Right ventricle myocardium superior (tissue), 1 donor: ENCODE data around the gene UGT1A3. TPM values are rescaled to one million over a fixed set of nuclear protein-coding genes. Genes with fewer than 3 reads are reported as not detected.

Source experiments
- ATAC-seq: fragments of 200-7000 bp; cut with Tn5 transposase; one replicate; pipeline ENCODE4 v1.9.1; 2020; ENCODE audit warnings: mild to moderate bottlenecking; ENCODE audit not compliant: poor library complexity
- DNase-seq: peaks from one replicate; pipeline ENCODE4 v3.0.0-alpha.2; 2020
- intact Hi-C: fragments of 100-400 bp; cut with DNase I; formaldehyde crosslinking; loops from one replicate; pipeline ENCODE4 v1.11.2; 2022
- total RNA-seq: library from RNA; stranded (reverse); fragmentation: NEBNext Ultra II Directional; extraction: Animal tissue kit (Norgen Biotek cat#: 25700); gene quantifications from one replicate; pipeline ENCODE4 v1.2.1, GENCODE V29; 2021
- donor health status: DM: no; HTN: yes; CAD: no; lungs with severe emphysema.

UGT1A3 gene
- total RNA-seq, 1 donor from 2014 or later, result not detected

GRCh38 chr2:233789554-233789953 lies 60.7 kb downstream of the UGT1A3 start:
- ATAC-seq (no peak), DNase-seq (no peak)
- intact Hi-C loops, result no loop called here

GRCh38 chr2:233791151-233791882 lies 62.5 kb downstream of the UGT1A3 start:
- DNase-seq (no peak), ATAC-seq (no peak)
- intact Hi-C loops, result no loop called here

GRCh38 chr2:233791883-233792329 lies 63.1 kb downstream of the UGT1A3 start:
- no peak for DNase-seq
- ATAC-seq, result no peak
- intact Hi-C loops, result no loop called here

DNA sequence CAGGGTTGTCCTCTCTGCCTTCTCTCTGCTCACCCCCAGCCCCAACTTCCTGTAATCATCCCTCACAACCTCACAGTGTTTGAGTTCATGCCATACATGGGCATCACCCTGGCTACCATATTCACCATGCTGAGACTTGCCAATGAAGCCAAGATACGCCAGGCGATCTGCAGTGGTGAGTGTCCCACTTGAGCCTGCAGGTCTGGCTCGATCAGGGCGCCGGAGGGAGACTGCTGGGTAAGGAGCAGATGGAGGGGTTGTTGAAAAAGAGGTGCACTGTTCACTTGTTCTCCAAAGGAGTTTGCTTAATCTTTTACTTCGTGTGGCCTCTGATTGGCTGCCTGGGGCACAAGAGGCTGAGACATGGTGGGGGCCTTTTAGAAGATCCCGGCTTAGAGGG lies 63.9 kb downstream of the UGT1A3 start:
- ATAC-seq, result no peak

GRCh38 chr2:233793465-233794127 lies 64.8 kb downstream of the UGT1A3 start:
- intact Hi-C loops, result no loop called here
- ATAC-seq (no peak), DNase-seq (no peak)

More for the DNA sequence above, 63.9 kb downstream of the UGT1A3 start:
- no peak for DNase-seq
- intact Hi-C loops, result no loop called here

GRCh38 chr2:233794128-233794658 lies 65.4 kb downstream of the UGT1A3 start:
- ATAC-seq (no peak), DNase-seq (no peak)
- intact Hi-C loops, result no loop called here

DNA sequence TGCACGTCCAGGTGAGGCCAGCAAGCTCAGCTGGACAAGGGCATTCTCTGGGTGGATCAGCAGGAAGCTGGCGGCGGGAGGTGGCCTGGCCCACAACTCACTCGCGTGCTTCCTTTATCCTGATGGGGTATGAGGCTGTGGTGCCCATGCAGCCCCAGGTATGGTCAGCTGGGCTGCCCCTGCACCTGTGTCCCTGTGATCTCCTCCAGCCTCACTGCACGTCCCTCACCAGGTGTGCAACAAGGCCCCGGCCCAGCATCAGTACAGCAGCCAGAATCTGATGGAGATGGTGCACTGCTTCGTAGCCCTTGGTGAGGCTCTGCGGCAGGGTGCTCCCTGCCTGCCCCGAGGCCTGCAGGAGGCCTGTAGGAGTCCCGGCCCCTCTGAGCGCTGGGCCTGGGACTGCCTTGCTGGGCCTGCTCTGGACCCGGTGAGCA lies 66.9 kb downstream of the UGT1A3 start:
- DNase-seq, result no peak
- ATAC-seq, result no peak
- intact Hi-C loops, result no loop called here

GRCh38 chr2:233796254-233796653 lies 67.4 kb downstream of the UGT1A3 start:
- ATAC-seq (no peak), DNase-seq (no peak)
- intact Hi-C loops, result no loop called here

GRCh38 chr2:233798335-233799086 lies 69.7 kb downstream of the UGT1A3 start:
- intact Hi-C loops, result no loop called here
- DNase-seq, result no peak
- no peak for ATAC-seq

GRCh38 chr2:233799087-233799665 lies 70.3 kb downstream of the UGT1A3 start:
- intact Hi-C loops, result no loop called here
- DNase-seq (no peak), ATAC-seq (no peak)

DNA sequence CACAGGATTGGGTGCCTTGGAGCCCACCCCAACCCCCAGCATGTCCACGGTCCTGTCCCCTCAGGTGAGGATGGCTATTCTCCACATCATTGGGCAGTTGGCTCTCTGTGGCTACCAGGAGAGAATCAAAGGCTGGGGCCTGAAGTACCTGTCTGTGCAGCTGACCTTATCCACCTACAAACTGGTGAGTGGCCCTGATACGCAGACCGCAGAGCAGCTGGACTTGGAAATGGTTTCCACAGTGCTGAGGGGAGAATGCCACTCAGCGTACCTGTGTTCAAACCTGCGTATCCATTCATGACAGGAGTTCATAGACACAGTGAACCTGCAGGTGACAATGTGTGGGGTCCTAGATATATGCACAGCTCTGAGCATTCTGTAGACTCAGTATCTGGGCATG lies 70.9 kb downstream of the UGT1A3 start:
- DNase-seq (no peak), ATAC-seq (no peak)
- intact Hi-C loops, result no loop called here

DNA sequence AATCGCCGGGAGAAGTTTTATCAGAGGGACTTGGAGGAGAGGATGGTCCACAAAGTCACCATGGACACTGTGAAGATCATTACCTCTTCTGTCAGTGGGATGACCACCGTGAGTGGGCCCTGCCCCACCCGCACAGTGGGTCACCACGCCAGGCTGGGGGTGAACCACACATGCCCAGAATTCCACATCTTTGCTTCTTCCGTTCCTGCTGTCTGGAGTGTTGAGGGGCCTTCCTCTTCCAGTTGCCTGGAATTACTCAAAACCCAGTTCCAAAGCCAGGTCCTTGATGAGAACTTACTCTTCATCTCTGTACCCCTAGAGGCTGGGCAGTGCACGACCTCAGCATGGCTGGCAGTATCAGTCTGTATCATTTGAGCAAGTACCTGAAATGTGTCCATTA lies 71.4 kb downstream of the UGT1A3 start:
- intact Hi-C loops, result no loop called here
- DNase-seq (no peak), ATAC-seq (no peak)

DNA sequence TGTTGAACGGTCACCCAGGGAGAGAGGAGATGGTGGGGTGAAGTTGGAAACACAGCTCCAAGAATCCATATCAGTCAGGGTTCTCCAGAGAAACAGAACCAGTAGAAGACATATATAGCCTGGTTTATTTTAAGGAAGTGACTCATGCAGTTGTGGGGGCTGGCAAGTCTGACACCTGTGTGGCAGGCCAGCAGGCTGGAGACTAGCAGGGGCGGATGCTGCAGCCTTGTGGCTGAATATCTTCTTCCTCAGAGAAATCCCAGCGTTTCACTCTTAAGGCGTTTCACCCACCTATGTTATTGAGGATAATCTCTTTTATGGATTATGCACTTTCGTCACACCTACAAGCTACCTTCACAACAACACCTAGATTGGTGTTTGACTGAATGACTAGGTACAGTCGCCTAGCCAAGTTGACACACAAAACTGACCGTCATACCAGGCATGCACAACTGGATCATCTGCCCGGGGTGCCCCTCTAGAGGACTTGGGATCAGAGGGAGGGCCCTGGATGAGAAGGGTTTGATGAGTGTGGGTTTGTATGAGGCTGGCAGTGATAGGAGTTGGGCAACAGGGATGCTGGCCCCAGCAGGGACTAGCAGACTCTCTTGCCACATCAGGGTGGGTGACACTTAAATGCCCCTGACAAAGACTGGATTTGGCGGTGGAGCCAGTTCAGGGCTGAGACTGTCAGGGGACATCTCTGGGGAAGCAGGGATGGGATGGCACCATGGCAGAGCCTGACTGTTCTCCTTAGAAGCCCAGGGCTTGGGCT lies 72.7 kb downstream of the UGT1A3 start:
- intact Hi-C loops, result no loop called here
- no peak for DNase-seq
- ATAC-seq, result no peak

- no peak for DNase-seq
- no peak for ATAC-seq
- intact Hi-C loops, result no loop called here
These were observed 73.4 kb downstream of the UGT1A3 start for GRCh38 chr2:233802132-233802815.

- intact Hi-C loops, result no loop called here
- no peak for ATAC-seq
- DNase-seq, result no peak
These were observed 74.6 kb downstream of the UGT1A3 start for GRCh38 chr2:233803292-233803911.

DNA sequence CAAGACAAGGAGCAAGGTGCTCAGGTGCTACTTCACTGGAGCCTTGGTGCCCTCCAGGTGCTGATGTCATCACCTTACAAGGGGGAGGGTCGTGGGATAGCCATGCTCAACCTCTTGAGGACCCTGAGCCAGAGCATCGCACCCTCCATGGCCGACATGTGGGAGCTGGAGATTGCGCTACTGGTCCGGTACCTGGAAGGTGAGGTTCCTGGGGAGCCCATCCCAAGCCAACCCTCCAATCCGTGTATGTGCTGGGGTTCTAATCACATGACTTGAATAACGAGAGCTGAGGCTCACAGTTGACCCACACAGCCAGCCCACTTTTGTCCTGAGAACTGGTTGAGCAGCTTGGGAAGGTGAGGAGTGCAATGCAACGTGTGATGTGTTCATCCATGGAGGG lies 75.2 kb downstream of the UGT1A3 start:
- DNase-seq (no peak), ATAC-seq (no peak)
- intact Hi-C loops, result no loop called here

DNA sequence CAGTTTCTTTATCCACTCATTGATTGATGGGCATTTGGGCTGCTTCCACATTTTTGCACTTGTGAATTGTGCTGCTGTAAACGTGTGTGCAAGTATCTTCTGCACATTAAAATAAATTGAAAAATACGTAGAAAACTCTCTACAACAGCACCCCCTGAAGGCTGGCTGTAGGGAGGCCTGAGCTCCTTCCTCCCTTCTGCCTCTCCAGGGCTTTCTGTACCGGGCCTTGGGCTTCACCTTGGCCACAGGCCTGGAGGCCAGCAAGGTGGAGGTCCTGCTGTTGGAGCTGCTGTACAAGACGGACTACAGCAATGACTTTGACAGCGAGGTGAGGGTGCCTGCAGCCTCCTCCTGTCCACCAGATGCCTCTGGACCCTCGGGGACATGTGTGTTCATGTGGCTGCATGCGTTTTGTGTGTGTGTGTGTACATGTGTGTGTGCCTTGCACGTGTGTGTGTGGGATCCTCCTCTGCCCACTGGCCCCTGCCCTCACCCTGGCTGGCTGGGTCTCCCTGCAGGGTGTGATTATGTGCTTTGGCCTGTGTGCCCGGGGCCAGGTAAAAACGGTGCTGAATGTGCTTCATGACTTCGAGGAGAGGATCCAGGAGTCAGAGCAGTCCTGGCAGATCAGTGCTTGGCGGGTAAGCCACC lies 78.5 kb downstream of the UGT1A3 start:
- intact Hi-C loops, result no loop called here
- ATAC-seq, result no peak

More for the DNA sequence above, 78.5 kb downstream of the UGT1A3 start:
- peak; percentile 24 for DNase-seq
